GM18505 (cell line): ENCODE measurements around the gene ATP1B3.
A peak's percentile ranks its signal among the peaks of the same experiment; 100 is the strongest.
"Not testable (repeated sequence)": the region's sequence is repeated elsewhere in the genome, so short reads cannot be mapped to it uniquely, and the experiment has no call there.

Experiments
- ATAC-seq: cut with Tn5 transposase; IDR thresholded peaks from one replicate; pipeline ENCODE4 v1.9.1; 2021; ENCODE audit not compliant: unreplicated experiment
- POLR2A ChIP-seq: IDR thresholded peaks from 4 replicates; pipeline ENCODE4 v1.6.1; 2011; ENCODE audit warnings: borderline replicate concordance; ENCODE audit not compliant: insufficient read depth, insufficient read length; ENCODE audit errors: extremely low read depth

Gene ATP1B3

DNA sequence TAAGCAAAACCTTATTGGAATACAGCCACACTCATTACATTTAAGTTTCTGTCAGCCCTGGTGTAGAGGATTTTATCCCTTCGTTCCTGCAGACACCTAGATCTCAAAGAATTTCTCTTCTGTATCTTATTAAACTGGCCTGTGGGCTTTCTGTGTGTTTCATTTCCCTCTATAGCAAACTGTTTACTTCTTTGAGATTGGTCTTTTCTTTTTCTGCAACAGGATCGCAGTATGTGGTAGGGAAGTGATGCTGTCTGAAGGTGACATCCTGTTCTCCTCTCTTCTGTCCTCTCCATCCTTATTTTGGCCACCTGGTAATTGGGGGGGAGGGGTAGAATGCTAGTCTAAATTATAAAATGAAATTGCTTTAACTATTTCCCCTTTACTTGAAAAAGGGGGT is 25.5 kb downstream of the ATP1B3 start:
- TF ChIP-seq POLR2A: no peak
- no peak for ATAC-seq

DNA sequence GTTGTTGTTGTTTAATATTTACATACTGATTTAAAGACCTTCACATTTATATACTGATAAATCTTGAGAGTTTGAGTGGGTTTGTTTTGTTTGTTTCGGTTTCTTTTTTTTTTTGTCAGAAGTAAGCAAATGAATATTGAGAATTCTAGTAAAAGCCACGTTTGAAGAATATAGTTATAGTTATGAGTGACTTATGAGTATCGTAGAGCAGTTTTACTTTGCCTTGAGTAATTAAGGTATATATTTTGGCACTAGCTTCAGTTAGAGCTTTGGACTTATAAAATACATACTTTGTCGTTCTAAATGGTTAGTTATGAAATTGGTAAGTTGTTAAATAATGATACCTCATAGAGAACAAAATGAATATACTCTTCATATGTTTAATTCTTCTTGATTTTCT is 27.8 kb downstream of the ATP1B3 start:
- TF ChIP-seq POLR2A: no peak
- no peak for ATAC-seq

DNA sequence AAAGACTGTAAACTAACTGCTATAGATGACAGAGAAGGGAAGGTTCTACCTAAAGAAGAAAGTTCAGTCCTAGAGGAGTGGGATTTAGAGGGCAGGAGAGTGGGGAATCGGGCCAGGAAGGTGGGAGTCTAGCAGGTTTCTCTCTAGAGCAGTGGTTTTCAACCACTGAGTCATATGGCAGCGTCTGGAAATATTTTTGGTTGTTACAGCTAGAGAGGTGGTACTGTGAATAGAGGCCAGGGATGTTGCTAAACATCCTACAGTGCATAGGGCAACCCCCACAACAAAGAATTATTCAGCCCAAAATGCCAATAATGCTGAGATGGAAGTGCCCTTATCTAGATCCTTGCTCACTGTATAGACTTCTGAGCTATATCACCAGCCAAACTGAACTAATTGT is 28.7 kb downstream of the ATP1B3 start:
- no peak for TF ChIP-seq POLR2A
- no peak for ATAC-seq

DNA sequence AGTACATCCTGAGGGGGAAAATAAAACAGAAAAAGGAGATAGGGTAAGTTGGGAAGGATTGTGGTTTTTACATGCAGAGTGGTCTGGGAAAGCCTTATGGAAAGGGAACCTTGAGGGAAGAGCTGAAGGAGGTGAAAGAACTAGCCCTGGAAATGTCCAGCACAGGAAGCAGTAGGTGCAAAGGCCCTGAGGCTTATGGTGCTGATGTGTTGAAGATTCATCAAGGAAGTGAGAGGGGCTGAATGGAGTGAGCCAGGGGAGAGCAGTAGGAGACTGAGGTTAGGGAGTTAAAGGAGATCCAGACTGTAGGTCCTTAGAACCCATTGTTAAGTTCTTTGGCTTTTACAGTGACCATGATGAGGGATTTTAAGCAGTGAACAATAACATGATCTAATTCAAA is 33.0 kb downstream of the ATP1B3 start:
- ATAC-seq: no peak
- no peak for TF ChIP-seq POLR2A

DNA sequence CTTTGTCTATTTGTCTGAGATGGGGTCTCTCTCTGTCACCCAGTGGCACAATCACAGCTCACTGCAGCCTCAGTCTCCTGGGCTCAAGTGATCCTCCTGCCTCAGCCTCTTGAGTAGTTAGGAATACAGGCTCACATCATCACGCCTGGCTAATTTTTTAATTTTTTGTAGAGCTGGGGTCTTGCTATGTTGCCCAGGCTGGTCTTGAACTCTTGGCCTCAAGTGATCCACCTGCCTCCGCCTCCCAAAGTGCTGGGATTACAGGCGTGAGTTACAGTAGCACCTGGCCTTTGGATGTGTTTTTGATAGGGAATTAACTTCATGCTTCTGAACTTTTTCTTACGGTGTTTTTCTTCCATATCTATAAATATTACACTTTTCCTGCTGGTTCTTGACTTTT is 33.5 kb downstream of the ATP1B3 start:
- not testable (repeated sequence) for ATAC-seq

DNA sequence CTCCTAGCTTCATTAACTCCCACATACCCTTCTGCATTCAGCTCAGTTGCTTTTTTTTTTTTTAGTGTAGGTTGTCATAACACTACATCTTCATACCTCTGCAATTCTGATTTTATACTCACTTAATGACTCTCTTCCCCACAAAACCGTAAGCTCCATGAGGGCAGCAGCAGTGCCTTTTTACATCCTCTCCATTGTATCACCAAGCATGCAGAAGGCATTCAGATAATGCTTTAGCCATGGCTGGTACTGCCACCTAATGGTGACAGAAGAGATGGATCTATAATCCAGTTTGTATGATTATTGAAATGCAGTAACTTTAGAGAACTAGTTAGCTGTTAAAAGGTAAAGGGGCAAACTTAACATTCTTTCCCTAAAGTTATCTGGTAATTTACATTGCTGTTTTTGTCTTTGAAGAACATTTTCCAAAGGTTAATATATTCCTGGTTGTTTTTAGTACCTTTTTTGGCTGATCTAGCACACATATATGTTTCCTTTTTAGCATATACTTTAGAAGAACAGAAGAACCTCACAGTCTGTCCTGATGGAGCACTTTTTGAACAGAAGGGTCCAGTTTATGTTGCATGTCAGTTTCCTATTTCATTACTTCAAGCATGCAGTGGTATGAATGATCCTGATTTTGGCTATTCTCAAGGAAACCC is 36.8 kb downstream of the ATP1B3 start:
- ATAC-seq: peak; percentile 65
- no peak for TF ChIP-seq POLR2A

DNA sequence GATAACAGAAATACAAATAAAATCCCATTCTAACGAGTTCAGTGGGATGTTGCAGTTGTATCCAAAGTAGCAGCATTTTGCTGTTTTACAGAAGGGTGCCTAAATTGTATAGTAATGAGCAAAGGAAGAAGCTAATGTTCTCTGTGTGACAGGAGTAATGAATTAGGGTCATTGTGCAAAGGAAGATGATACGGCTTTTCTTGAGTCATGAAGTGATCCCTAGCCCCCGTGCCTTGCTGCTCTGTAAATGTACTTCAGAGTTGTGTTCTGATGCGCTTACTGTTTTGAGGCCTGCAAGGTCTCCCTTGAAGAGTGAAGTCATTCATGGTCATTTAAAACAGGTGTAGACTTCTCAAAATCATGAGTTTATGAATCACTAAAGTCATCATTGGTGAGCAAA is 37.9 kb downstream of the ATP1B3 start:
- TF ChIP-seq POLR2A: no peak
- ATAC-seq: no peak

DNA sequence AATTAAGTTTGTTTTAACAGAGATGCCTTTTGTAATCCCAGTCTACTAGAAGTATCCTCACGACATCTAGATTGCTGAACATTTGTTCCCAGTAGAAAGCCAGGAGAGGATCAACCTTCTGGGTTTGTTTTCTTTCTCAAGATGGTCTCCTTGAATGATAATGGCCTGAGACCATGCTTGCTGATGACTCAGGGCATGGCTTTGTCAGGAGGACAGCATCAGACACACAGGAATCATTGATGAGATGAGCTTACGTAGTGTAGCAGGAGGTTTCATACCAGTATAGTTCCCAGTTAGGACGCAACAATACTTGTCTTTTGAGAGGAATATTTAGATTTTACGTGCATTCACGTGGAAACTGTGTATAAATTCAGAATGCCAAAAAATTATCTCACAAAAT is 38.6 kb downstream of the ATP1B3 start:
- no peak for TF ChIP-seq POLR2A

DNA sequence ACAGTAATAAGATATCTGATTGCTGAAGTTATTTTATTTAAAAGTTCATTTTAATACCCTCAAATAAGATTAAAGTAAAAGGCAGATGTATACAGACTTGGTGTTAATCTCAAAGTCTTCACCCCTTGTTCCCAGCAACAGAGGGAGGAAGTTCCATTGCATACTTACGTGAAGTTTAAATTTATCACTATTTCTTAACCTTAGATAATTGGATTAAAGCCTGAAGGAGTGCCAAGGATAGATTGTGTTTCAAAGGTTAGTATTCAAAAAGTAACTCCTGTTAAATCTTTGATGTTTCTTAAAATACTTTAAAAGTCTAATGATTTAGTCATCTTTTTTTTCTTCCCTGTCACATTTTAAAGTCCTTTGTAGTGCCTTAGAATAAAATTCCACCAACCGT is 39.3 kb downstream of the ATP1B3 start:
- no peak for ATAC-seq
- no peak for TF ChIP-seq POLR2A

More for the DNA sequence above, 38.6 kb downstream of the ATP1B3 start:
- ATAC-seq: no peak

DNA sequence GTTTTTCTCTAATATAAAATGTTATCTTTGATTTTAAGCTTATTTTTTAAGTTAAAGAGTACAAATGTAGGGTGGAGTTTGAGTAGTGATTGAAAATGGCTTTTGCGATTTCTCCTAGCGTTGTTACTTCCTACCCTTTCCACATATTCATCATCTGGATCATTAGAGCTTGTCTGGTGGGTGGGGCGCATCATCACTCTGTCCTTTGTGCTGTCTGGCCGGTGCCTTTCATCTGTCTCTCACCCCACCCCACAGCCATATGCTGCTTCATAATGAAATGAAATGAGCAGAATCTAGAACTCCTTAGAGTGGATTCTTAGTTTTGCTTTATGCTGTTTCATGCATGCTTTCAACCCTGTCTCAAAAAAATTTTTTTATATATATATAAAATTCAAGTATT is 44.3 kb downstream of the ATP1B3 start:
- TF ChIP-seq POLR2A: no peak
- ATAC-seq: no peak

DNA sequence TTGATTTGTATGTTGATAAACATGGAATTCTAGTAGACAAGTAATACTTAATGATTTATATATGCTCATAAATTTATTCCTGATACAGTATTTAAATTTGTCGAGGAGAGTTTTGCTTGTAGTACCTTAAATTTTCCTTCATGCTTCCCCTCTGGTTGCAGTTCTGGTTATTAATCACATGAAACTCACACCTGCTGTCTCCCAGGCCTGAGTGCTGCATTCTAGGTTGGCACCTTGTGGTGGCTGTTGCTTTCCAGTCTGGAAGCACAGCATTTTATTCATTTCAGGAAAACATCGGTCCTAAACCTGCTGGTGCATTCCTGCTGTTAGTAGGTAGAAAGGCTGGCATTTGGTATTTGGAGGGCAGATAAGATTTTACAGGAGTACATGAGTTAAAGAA is 44.9 kb downstream of the ATP1B3 start:
- no peak for ATAC-seq
- TF ChIP-seq POLR2A: no peak

DNA sequence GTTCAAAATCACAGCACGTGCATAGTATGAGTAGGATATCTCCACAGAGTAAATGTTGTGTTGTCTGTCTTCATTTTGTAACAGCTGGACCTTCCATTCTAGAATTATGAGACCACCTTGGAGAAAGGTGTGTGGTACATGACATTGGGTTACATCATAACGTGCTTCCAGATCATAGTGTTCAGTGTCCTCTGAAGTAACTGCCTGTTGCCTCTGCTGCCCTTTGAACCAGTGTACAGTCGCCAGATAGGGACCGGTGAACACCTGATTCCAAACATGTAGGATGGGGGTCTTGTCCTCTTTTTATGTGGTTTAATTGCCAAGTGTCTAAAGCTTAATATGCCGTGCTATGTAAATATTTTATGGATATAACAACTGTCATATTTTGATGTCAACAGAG is 49.2 kb downstream of the ATP1B3 start:
- not testable (repeated sequence) for ATAC-seq

DNA sequence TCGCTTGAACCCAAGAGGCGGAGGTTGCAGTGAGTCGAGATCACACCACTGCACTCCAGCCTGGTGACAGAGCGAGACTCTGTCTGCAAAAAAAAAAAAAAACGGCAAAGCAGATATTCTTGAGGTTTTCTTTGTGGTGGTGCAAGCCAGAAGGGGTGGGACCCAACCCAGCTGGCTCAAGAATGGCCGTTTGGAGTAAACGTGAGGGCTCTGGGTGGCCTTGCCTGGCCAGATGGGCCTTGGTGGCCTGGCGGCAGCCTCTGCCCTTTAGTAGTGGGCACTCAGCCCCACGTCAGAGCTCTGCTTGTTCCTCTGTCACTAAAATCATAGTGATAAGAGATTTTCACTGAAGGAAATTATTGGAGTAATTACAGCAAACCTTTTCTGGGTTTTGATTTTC is 50.5 kb downstream of the ATP1B3 start:
- no peak for ATAC-seq
- TF ChIP-seq POLR2A: no peak

DNA sequence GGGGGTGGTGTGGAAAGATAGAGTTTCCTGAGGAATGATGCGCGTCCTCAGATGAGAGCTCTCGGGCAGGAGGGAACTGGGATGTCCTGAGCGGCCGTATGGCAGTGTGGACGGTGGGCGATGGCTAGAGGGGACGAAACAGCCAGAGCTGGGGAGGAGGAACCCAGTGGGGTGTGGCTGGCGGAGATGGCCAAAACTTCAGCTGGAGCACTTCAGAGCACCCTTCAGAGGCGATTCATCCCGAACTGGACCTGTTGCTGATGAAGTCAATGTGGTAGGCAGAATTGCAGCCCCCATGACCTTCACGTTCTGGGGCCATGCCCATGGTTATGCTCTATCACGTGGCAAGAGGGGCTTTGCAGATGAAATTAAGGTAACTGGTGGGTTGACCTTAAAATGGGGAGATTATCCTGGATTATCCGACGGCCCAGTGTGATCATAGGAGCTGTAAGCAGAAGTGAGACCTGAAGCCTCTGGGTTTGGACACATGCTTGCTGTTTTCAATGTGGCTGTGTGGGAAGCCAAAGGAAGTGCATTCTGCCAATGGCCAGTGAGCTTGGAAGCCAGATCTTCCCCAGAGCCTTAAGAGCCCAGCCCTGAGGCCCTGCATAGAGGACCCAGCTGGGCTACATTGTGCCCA is 52.3 kb downstream of the ATP1B3 start:
- TF ChIP-seq POLR2A: peak; percentile 19
- no peak for ATAC-seq
